OCI-LY1 (cell line): ENCODE results near the gene TUBB1.

Experiments
- H2AFZ ChIP-seq: fragments of 200-600 bp; sonication (generic), shearing (Covaris generic); 2 replicates; pipeline ENCODE4 v1.6.0; 2014; ENCODE audit warnings: antibody characterized with exemption, mild to moderate bottlenecking, low read length
- H3F3A ChIP-seq: fragments of 200-600 bp; sonication (generic), shearing (Covaris generic); 2 replicates; pipeline ENCODE4 v1.6.0; 2014; ENCODE audit warnings: mild to moderate bottlenecking, antibody characterized with exemption, low read length, moderate library complexity; ENCODE audit not compliant: insufficient read depth
- H3K27ac ChIP-seq: fragments of 200-600 bp; sonication (generic); 2 replicates; pipeline ENCODE4 v1.5.1; 2014; ENCODE audit warnings: low read length, mixed run types, mild to moderate bottlenecking, low read depth; ENCODE audit not compliant: poor library complexity, severe bottlenecking
- H3K27me3 ChIP-seq: fragments of 200-600 bp; sonication (generic); 2 replicates; pipeline ENCODE4 v1.6.0; 2014; ENCODE audit warnings: antibody characterized with exemption, mild to moderate bottlenecking, low read length, moderate library complexity; ENCODE audit not compliant: insufficient read depth
- H3K36me3 ChIP-seq: fragments of 200-600 bp; sonication (generic); 2 replicates; pipeline ENCODE4 v1.6.1; 2014; ENCODE audit warnings: mild to moderate bottlenecking, antibody characterized with exemption, low read length, moderate library complexity, mixed read lengths; ENCODE audit not compliant: insufficient read depth
- H3K4me1 ChIP-seq: fragments of 200-600 bp; sonication (generic); 2 replicates; pipeline ENCODE4 v1.5.1; 2014; ENCODE audit warnings: mild to moderate bottlenecking, low read length, moderate library complexity; ENCODE audit not compliant: insufficient read depth, severe bottlenecking
- H3K4me2 ChIP-seq: fragments of 200-600 bp; sonication (generic), shearing (Covaris generic); 2 replicates; pipeline ENCODE4 v1.6.1; 2014; ENCODE audit warnings: low read length
- H3K4me3 ChIP-seq: fragments of 200-600 bp; sonication (generic); 2 replicates; pipeline ENCODE4 v1.5.1; 2014; ENCODE audit warnings: low read length, low read depth, mild to moderate bottlenecking, mixed read lengths; ENCODE audit not compliant: poor library complexity, severe bottlenecking
- H3K79me2 ChIP-seq: fragments of 200-600 bp; shearing (Covaris generic); 2 replicates; pipeline ENCODE4 v1.6.1; 2016; ENCODE audit warnings: mixed run types, low read length, mixed read lengths; ENCODE audit not compliant: insufficient read depth
- H3K9ac ChIP-seq: fragments of 200-600 bp; sonication (generic), shearing (Covaris generic); 2 replicates; pipeline ENCODE4 v1.6.1; 2014; ENCODE audit warnings: mild to moderate bottlenecking, low read length, mixed read lengths
- H3K9me2 ChIP-seq: fragments of 200-600 bp; sonication (generic), shearing (Covaris generic); 2 replicates; pipeline ENCODE4 v1.6.1; 2014; ENCODE audit warnings: low read depth, mild to moderate bottlenecking, low read length, mixed read lengths
- H3K9me3 ChIP-seq: fragments of 200-600 bp; shearing (Covaris generic); 2 replicates; pipeline ENCODE4 v1.6.1; 2014; ENCODE audit warnings: low read length, mixed read lengths
- H4K20me1 ChIP-seq: fragments of 200-600 bp; sonication (generic), shearing (Covaris generic); 2 replicates; pipeline ENCODE4 v1.6.0; 2016; ENCODE audit warnings: mild to moderate bottlenecking, low read length; ENCODE audit not compliant: insufficient read depth
- CTCF ChIP-seq: fragments of 200-600 bp; sonication (generic), shearing (Covaris generic); IDR thresholded peaks from 2 replicates; pipeline ENCODE4 v1.5.1; 2017; ENCODE audit warnings: mild to moderate bottlenecking, antibody characterized with exemption, low read length, moderate library complexity, mixed read lengths
- EZH2 ChIP-seq: fragments of 200-600 bp; sonication (generic), shearing (Covaris generic); IDR thresholded peaks from 2 replicates; pipeline ENCODE4 v1.8.0; 2017; ENCODE audit warnings: borderline replicate concordance, mixed run types, mild to moderate bottlenecking, antibody characterized with exemption, low read length, moderate library complexity, mixed read lengths

The TUBB1 gene

GRCh38 chr20:58992911-58993310 lies 26.3 kb upstream of the TUBB1 start:
- no peak overlapping the region for H2AFZ ChIP-seq
- no peak overlapping the region for H3K4me2 ChIP-seq
- TF ChIP-seq CTCF (no peak), EZH2 (no peak)
- H3K4me1 ChIP-seq, result peaks cover 4% of the 10 kb centered on the region
- H3K27ac ChIP-seq, result peak overlapping the region; percentile 30
- no peak overlapping the region for H3K4me3 ChIP-seq
- H3K9me2 ChIP-seq, result no peaks in the 10 kb centered on the region
- H4K20me1 ChIP-seq, result no peaks in the 10 kb centered on the region
- H3K36me3 ChIP-seq, result peaks cover 99% of the 10 kb centered on the region
- no peaks in the 10 kb centered on the region for H3K79me2 ChIP-seq
- H3K9ac ChIP-seq, result no peak overlapping the region
- no peaks in the 10 kb centered on the region for H3F3A ChIP-seq
- H3K27me3 ChIP-seq, result no peaks in the 10 kb centered on the region
- H3K9me3 ChIP-seq, result no peaks in the 10 kb centered on the region

DNA sequence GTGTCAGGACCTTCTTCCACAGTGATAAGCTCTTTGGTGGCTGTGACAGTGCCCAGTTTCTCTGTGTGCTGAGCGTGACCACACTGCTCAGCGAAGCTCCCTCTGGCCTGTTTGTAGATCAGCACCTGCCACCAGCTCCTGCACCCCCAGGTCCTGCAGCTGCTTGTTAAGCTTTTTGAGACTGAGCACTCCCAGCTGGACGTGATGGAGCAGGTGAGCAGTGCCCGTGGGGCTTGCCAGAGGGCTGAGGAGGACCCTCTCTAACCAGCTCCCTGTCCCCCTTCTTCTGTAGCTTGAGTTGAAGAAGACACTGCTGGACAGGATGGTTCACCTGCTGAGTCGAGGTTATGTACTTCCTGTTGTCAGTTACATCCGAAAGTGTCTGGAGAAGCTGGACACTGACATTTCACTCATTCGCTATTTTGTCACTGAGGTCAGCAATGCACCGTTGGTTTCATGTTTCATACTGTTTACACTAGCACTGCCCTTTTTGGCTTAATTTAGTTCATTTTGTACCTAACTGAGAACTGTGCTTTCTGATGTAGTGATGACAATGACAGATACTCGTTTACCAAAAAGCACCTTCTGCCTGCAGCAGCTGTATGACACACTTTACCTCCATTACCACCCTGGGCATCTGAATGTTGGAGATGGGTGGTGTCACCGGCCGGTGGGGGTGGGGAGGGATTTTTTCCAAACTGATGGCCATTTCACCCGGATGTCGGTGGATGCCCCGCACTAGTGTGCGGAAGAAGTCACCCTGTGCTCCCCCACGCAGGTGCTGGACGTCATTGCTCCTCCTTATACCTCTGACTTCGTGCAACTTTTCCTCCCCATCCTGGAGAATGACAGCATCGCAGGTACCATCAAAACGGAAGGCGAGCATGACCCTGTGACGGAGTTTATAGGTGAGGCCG lies 25.6 kb upstream of the TUBB1 start:
- no peak overlapping the region for H3K9ac ChIP-seq
- H3K36me3 ChIP-seq, result peaks cover 97% of the 10 kb centered on the region
- H2AFZ ChIP-seq, result no peak overlapping the region
- no peaks in the 10 kb centered on the region for H3K79me2 ChIP-seq
- no peaks in the 10 kb centered on the region for H3K27me3 ChIP-seq
- H3K27ac ChIP-seq, result peak overlapping the region; percentile 30
- H3K4me1 ChIP-seq, result peaks cover 4% of the 10 kb centered on the region
- H3K9me3 ChIP-seq, result no peaks in the 10 kb centered on the region
- H3K4me3 ChIP-seq, result no peak overlapping the region
- no peaks in the 10 kb centered on the region for H3F3A ChIP-seq
- no peaks in the 10 kb centered on the region for H3K9me2 ChIP-seq
- H4K20me1 ChIP-seq, result no peaks in the 10 kb centered on the region
- TF ChIP-seq EZH2, result no peak
- no peak for TF ChIP-seq CTCF
- no peak overlapping the region for H3K4me2 ChIP-seq

DNA sequence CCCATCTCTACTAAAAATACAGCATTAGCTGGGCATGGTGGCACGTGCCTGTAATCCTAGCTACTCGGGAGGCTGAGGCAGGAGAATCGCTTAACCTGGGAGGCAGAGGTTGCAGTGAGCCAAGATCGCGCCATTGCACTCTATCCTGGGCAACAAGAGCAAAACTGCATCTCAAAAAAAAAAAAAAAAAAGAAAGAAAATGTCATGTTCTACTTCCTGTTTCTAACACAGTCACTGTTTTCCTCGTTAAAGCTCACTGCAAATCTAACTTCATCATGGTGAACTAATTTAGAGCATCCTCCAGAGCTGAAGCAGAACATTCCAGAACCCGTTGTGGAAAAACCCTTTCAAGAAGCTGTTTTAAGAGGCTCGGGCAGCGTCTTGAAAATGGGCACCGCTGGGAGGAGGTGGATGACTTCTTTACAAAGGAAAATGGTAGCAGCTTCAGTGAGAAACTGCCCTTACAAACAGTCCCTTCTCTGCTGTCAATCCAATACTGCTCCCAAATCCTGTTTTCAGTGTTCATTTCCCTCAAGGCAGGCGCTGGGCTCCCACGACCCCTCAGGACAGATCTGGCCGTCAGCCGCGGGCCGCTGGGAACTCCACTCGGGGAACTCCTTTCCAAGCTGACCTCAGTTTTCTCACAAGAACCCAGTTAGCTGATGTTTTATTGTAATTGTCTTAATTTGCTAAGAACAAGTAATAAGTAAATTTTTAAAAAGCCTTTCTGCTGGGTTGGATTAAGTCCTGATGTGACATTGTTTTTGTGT lies 24.7 kb upstream of the TUBB1 start:
- Histone ChIP-seq H3K9me3 (no peaks in the 10 kb centered on the region), H3K4me1 (peaks cover 4% of the 10 kb centered on the region), H3K9ac (no peak overlapping the region), H3K4me2 (no peak overlapping the region), H3K79me2 (no peaks in the 10 kb centered on the region), H4K20me1 (no peaks in the 10 kb centered on the region), H3K4me3 (no peak overlapping the region), H3F3A (no peaks in the 10 kb centered on the region), H3K27ac (peak overlapping the region; percentile 42), H3K36me3 (peaks cover 97% of the 10 kb centered on the region), H2AFZ (no peak overlapping the region), H3K9me2 (no peaks in the 10 kb centered on the region), H3K27me3 (no peaks in the 10 kb centered on the region)
- TF ChIP-seq EZH2 (no peak), CTCF (no peak)
